Sigmoid colon (tissue), 4 donors: ENCODE results near the gene MBD4.

Experiments used
- CTCF ChIP-seq, 4 experiments: fragments of 450-650 bp in 3 of 4; fragments of 200-600 bp in 1 of 4; IDR thresholded peaks; one replicate each; pipeline ENCODE4 v1.5.1; 2016 to 2019; ENCODE audit warnings: antibody characterized with exemption in 4 of 4, mild to moderate bottlenecking in 3 of 4, moderate library complexity in 2 of 4
- EP300 ChIP-seq, 4 donors: sonication (generic); formaldehyde crosslinking; IDR thresholded peaks; one replicate each; pipeline ENCODE4 v1.6.1; 2017; ENCODE audit warnings: antibody characterized with exemption in 4 of 4
- POLR2A ChIP-seq, 2 donors: fragments of 450-650 bp; IDR thresholded peaks; one replicate each; pipeline ENCODE4 v1.6.1; 2016; ENCODE audit warnings: antibody characterized with exemption in 2 of 2, mild to moderate bottlenecking in 2 of 2, moderate library complexity in 2 of 2
- POLR2AphosphoS5 ChIP-seq, 4 donors: sonication (generic); formaldehyde crosslinking; IDR thresholded peaks; one replicate each; pipeline ENCODE4 v1.6.1; 2017; ENCODE audit warnings: antibody characterized with exemption in 4 of 4

DNA sequence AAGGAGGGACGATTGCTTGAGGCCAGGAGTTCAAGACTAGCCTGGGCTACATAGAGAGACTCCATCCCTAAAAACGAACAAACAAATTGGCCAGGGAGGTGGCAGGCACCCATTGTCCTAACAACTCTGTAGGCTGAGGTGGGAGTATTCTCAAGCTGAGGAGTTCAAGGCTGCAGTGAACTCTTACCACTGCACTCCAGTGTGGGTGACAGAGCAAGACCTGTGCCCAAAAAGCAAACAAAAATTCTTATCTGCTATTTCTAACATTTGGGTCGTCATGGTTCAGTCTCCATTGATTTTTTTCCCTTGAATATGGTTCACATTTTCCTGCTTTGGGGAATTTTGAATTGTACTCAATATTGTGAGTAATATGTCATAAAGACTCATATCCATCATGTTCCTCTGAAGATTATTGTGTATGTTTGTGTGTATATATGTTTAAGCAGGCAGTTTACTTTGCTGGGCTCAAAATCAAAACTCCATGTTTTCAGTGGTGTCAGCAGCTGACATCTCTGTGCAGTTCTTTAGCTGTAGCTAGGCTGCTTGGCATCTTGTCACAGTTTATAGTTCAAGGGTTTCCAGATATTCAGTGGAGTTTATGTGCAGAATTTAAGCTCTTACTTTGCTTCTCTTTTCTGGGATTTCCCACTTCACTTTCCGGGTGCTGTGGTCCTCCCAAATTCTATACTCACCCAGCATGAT, 33.5 kb upstream of the MBD4 start:
- TF ChIP-seq CTCF (IDR thresholded peaks at IDR 0.05) (no peak), EP300 (IDR thresholded peaks at IDR 0.05) (no peak), POLR2AphosphoS5 (IDR thresholded peaks at IDR 0.05) (no peak), POLR2A (IDR thresholded peaks at IDR 0.05) (no peak)
